ENCODE measurements around the gene PAX5.

Gene PAX5

DNA sequence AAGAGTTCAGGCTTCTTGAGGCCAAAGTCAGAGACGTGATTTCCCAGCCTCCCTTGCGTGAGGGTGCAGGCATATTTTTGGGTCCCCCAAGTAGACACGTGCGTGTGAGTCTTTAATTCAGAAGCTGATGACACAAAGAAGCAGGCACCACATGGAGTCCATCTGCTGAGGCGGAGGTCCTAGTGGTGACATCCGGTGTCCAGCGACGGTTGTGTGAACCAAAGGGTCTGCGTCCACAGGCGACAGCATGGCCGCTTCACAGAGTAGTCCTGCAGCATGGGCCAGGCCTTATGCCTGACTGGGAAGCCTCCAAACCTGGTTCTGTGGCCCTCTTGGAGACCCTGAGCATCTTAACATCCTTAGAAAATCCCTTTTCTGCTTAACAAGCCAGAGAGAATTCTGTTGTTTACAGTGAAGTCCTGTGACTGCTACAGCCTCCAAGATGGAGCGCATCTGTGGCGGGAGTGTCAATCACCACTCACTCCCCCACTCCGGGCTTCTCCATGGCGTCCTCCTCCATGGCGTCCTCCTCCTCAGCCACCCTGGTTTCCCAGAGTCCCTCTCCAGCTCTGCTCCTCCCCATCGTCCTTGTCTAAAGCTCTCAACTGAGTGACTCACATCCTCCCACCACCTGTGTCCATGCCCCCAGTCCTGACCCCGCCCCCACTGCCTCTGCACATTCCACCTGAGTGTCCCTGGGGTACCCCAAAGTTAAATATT lies 133.8 kb downstream of the PAX5 start:
- DNase-seq (ENCODE audit: low spot score) (no peak), ATAC-seq (ENCODE audit: low read depth) (no peak)
- no peaks in the 10 kb centered on the region for H3K36me3 ChIP-seq (ENCODE audit: low read depth)
- H3K9me3 ChIP-seq (ENCODE audit: severe bottlenecking): no peaks in the 10 kb centered on the region
- H3K4me3 ChIP-seq (ENCODE audit: severe bottlenecking): no peak overlapping the region
- TF ChIP-seq, protein P1, sequence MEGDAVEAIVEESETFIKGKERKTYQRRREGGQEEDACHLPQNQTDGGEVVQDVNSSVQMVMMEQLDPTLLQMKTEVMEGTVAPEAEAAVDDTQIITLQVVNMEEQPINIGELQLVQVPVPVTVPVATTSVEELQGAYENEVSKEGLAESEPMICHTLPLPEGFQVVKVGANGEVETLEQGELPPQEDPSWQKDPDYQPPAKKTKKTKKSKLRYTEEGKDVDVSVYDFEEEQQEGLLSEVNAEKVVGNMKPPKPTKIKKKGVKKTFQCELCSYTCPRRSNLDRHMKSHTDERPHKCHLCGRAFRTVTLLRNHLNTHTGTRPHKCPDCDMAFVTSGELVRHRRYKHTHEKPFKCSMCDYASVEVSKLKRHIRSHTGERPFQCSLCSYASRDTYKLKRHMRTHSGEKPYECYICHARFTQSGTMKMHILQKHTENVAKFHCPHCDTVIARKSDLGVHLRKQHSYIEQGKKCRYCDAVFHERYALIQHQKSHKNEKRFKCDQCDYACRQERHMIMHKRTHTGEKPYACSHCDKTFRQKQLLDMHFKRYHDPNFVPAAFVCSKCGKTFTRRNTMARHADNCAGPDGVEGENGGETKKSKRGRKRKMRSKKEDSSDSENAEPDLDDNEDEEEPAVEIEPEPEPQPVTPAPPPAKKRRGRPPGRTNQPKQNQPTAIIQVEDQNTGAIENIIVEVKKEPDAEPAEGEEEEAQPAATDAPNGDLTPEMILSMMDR (IDR thresholded peaks at IDR 0.05; ENCODE audit: poor library complexity, severe bottlenecking): no peak
- H3K27ac ChIP-seq (ENCODE audit: poor library complexity, severe bottlenecking): no peak overlapping the region
- H3K4me1 ChIP-seq (ENCODE audit: insufficient read depth, poor library complexity, severe bottlenecking): peaks cover 5% of the 10 kb centered on the region
- H3K27me3 ChIP-seq (ENCODE audit: insufficient read depth, poor library complexity, severe bottlenecking): peaks cover 10% of the 10 kb centered on the region

DNA sequence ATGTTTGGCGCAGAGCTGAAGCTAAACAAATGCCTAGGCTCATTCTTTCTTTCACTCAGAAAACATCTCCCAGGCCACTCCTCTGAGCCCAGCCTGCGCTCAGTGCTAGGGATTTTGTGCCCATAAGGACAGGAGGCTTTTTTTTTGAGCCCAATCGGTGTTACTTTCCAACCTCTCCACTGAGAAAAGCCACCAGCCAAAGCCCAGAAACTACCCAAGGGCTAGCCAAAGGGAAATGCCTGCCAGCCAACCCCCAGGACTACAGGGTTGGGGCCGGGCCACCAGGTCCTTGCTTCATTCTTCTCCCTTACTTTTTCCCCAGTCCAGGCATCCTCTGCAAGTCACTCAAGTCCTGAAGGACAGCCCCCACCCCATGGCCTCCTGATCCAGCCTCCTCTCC lies 134.7 kb downstream of the PAX5 start:
- Histone ChIP-seq H3K9me3 (ENCODE audit: severe bottlenecking) (no peaks in the 10 kb centered on the region), H3K27ac (ENCODE audit: poor library complexity, severe bottlenecking) (no peak overlapping the region), H3K27me3 (ENCODE audit: insufficient read depth, poor library complexity, severe bottlenecking) (peaks cover 8% of the 10 kb centered on the region), H3K4me1 (ENCODE audit: insufficient read depth, poor library complexity, severe bottlenecking) (peaks cover 5% of the 10 kb centered on the region), H3K4me3 (ENCODE audit: severe bottlenecking) (no peak overlapping the region), H3K36me3 (ENCODE audit: low read depth) (no peaks in the 10 kb centered on the region)
- TF ChIP-seq, protein P1 (IDR thresholded peaks at IDR 0.05; ENCODE audit: poor library complexity, severe bottlenecking): no peak
- no peak for ATAC-seq (ENCODE audit: low read depth)
- no peak for DNase-seq (ENCODE audit: low spot score)

DNA sequence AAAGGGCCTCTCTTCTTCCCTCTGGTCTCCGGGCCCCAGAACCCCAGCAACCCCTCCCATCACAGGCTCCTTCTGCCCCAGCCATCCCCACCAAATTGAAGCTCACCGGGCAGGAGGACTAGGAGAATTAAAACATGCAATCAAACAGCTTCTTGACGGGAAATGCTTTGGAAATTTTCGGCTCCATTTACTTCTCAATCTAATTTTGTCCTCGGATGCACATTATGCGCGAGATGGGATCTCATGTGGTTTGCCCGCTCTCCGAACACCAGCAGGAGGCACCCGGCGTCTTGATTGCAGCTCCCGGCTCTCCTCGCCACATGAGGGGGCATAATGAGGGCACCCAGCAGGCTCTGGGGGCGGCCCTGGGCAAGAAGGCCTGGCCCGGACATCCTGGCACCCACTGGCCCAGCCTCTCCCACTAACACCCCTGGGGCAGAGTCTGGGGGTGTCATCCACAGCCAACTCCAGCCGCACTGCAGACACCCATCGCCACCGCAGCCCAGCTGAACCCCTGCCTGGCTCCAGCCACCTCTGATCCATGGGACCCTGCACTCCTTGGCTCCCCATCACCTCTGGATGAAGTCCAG lies 135.5 kb downstream of the PAX5 start:
- ATAC-seq (ENCODE audit: low read depth): no peak
- no peak for DNase-seq (ENCODE audit: low spot score)

GRCh38 chr9:36897478-36897877 lies 136.6 kb downstream of the PAX5 start:
- TF ChIP-seq, protein P1 (IDR thresholded peaks at IDR 0.05; ENCODE audit: poor library complexity, severe bottlenecking): no peak
- no peaks in the 10 kb centered on the region for H3K4me1 ChIP-seq (ENCODE audit: insufficient read depth, poor library complexity, severe bottlenecking)
- ATAC-seq (ENCODE audit: low read depth) (no peak), DNase-seq (ENCODE audit: low spot score) (no peak)
- H3K4me3 ChIP-seq (ENCODE audit: severe bottlenecking): no peak overlapping the region
- peaks cover 8% of the 10 kb centered on the region for H3K27me3 ChIP-seq (ENCODE audit: insufficient read depth, poor library complexity, severe bottlenecking)
- H3K36me3 ChIP-seq (ENCODE audit: low read depth): no peaks in the 10 kb centered on the region
- H3K9me3 ChIP-seq (ENCODE audit: severe bottlenecking): no peaks in the 10 kb centered on the region
- H3K27ac ChIP-seq (ENCODE audit: poor library complexity, severe bottlenecking): no peak overlapping the region

More for the DNA sequence above, 135.5 kb downstream of the PAX5 start:
- Histone ChIP-seq H3K36me3 (ENCODE audit: low read depth) (no peaks in the 10 kb centered on the region), H3K27ac (ENCODE audit: poor library complexity, severe bottlenecking) (no peak overlapping the region), H3K9me3 (ENCODE audit: severe bottlenecking) (no peaks in the 10 kb centered on the region), H3K4me3 (ENCODE audit: severe bottlenecking) (no peak overlapping the region), H3K4me1 (ENCODE audit: insufficient read depth, poor library complexity, severe bottlenecking) (no peaks in the 10 kb centered on the region), H3K27me3 (ENCODE audit: insufficient read depth, poor library complexity, severe bottlenecking) (peaks cover 8% of the 10 kb centered on the region)
- TF ChIP-seq, protein P1 (IDR thresholded peaks at IDR 0.05; ENCODE audit: poor library complexity, severe bottlenecking): no peak

DNA sequence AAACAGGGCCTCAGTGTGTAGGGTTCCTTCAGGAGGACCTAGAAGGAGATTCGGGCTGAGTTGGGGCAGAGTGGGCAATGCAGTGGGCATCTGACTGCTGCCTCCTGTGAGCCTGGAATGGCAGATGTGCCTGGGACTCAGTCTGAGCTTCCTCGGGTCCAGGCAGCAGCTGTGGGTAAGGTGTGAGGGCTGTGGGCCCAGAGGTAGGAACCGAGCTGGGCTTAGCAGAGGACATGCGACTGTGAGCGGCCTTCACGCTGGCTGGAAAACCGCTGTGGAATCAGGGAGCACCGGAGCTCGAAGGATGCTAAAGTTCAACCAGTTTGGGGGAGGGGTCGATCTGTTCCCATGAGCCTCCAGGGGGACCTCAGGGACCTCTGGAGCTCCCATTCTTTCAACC lies 137.0 kb downstream of the PAX5 start:
- H3K4me3 ChIP-seq (ENCODE audit: severe bottlenecking): no peak overlapping the region
- peaks cover 8% of the 10 kb centered on the region for H3K27me3 ChIP-seq (ENCODE audit: insufficient read depth, poor library complexity, severe bottlenecking)
- H3K27ac ChIP-seq (ENCODE audit: poor library complexity, severe bottlenecking): no peak overlapping the region
- no peaks in the 10 kb centered on the region for H3K36me3 ChIP-seq (ENCODE audit: low read depth)
- no peak for DNase-seq (ENCODE audit: low spot score)
- H3K9me3 ChIP-seq (ENCODE audit: severe bottlenecking): no peaks in the 10 kb centered on the region
- TF ChIP-seq, protein P1 (IDR thresholded peaks at IDR 0.05; ENCODE audit: poor library complexity, severe bottlenecking): no peak
- no peaks in the 10 kb centered on the region for H3K4me1 ChIP-seq (ENCODE audit: insufficient read depth, poor library complexity, severe bottlenecking)
- no peak for ATAC-seq (ENCODE audit: low read depth)

Data from RWPE2 (cell line).